ENCODE results near the gene IDH3B.

DNA sequence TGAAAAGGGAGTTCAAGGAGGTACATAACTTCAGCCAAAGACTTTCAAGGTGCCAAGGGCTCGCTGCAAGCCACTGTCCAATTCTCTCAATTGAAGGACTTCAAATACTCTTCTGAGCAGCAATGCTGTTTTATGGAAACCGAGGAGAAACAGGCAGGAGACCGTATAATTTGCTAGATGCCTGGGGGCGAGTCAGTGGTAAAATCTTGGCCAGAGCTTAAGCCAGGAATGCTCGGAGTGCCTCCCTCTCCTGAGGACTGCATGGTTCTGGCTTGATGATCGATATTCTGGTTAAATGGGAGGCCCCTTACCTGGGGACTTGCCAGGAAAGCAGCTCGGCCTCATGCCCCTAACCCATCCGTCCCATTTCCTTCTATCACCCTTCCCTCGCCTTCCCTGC is 47.4 kb downstream of the IDH3B start:
- TF ChIP-seq TAF1 (IDR thresholded peaks at IDR 0.05; ENCODE audit: borderline replicate concordance, low read depth, low read length) (no peak), POLR2A (IDR thresholded peaks at IDR 0.05; ENCODE audit: low read depth, low read length) (no peak), POLR2AphosphoS5 (IDR thresholded peaks at IDR 0.05; ENCODE audit: low read depth, low read length) (no peak)
